Measurements from ENCODE around the gene THADA. TPM values are rescaled to one million over a fixed set of nuclear protein-coding genes. Genes with fewer than 3 reads are reported as not detected.
"Not testable (repeated sequence)": the region's sequence is repeated elsewhere in the genome, so short reads cannot be mapped to it uniquely, and the experiment has no call there.

THADA gene
- total RNA-seq: 40.8 TPM

GRCh38 chr2:43595603-43596412 lies at the start of gene THADA:
TSS of gene THADA (minus strand) at chr2:43596038. CDS start at chr2:43592392, 3,646 bp downstream.
- intact Hi-C loops (cut with DNase I): no loop called here
- ATAC-seq (peak; percentile 100), DNase-seq (ENCODE audit: low spot score) (peak; percentile 100)

GRCh38 chr2:43643680-43644079 lies 47.8 kb upstream of the THADA start:
- ATAC-seq (no peak), DNase-seq (ENCODE audit: low spot score) (no peak)
- intact Hi-C loops (cut with DNase I): no loop called here

GRCh38 chr2:43642363-43642762 lies 46.5 kb upstream of the THADA start:
- intact Hi-C loops (cut with DNase I): no loop called here
- ATAC-seq: no peak
- no peak for DNase-seq (ENCODE audit: low spot score)

GRCh38 chr2:43637030-43637803 lies 41.4 kb upstream of the THADA start, which contains the start of gene PLEKHH2:
TSS of gene PLEKHH2 (plus strand) at chr2:43637260. CDS start at chr2:43644674, 7,414 bp downstream.
- DNase-seq (ENCODE audit: low spot score): peak; percentile 96
- intact Hi-C loops (cut with DNase I): no loop called here
- peak; percentile 100 for ATAC-seq

- intact Hi-C loops (cut with DNase I): no loop called here
- DNase-seq (ENCODE audit: low spot score) (no peak), ATAC-seq (no peak)
These were observed 40.8 kb upstream of the THADA start for GRCh38 chr2:43636621-43637020.

GRCh38 chr2:43636153-43636552 lies 40.3 kb upstream of the THADA start:
- not testable (repeated sequence) for DNase-seq (ENCODE audit: low spot score); ATAC-seq

GRCh38 chr2:43634604-43635306 lies 38.9 kb upstream of the THADA start:
- ATAC-seq (no peak), DNase-seq (ENCODE audit: low spot score) (no peak)
- intact Hi-C loops (cut with DNase I): no loop called here

More at GRCh38 chr2:43636153-43636552, 40.3 kb upstream of the THADA start:
- intact Hi-C loops (cut with DNase I): not testable (repeated sequence)

GRCh38 chr2:43631618-43632317 lies 35.9 kb upstream of the THADA start:
- ATAC-seq (no peak), DNase-seq (ENCODE audit: low spot score) (no peak)
- intact Hi-C loops (cut with DNase I): loop anchor here (2.0 kb wide), 1 partner anchor 13 kb away; no protein-coding TSS in a partner anchor

GRCh38 chr2:43622931-43623451 lies 27.2 kb upstream of the THADA start:
- no peak for DNase-seq (ENCODE audit: low spot score)
- ATAC-seq: peak; percentile 65
- intact Hi-C loops (cut with DNase I): no loop called here

GRCh38 chr2:43619511-43619910 lies 23.7 kb upstream of the THADA start:
- no peak for ATAC-seq
- no peak for DNase-seq (ENCODE audit: low spot score)
- intact Hi-C loops (cut with DNase I): loop anchor here (2.0 kb wide), 1 partner anchor 13 kb away; no protein-coding TSS in a partner anchor

GRCh38 chr2:43616967-43617680 lies 21.3 kb upstream of the THADA start:
- intact Hi-C loops (cut with DNase I): no loop called here
- DNase-seq (ENCODE audit: low spot score) (no peak), ATAC-seq (no peak)

- ATAC-seq (peak; percentile 19), DNase-seq (ENCODE audit: low spot score) (no peak)
These were observed 17.1 kb upstream of the THADA start for GRCh38 chr2:43612944-43613343.

GRCh38 chr2:43611987-43612894 lies 16.4 kb upstream of the THADA start:
- DNase-seq (ENCODE audit: low spot score) (peak; percentile 81), ATAC-seq (peak; percentile 91)
- intact Hi-C loops (cut with DNase I): no loop called here

More at GRCh38 chr2:43612944-43613343, 17.1 kb upstream of the THADA start:
- intact Hi-C loops (cut with DNase I): no loop called here

GRCh38 chr2:43610361-43610760 lies 14.5 kb upstream of the THADA start:
- intact Hi-C loops (cut with DNase I): no loop called here
- ATAC-seq (no peak), DNase-seq (ENCODE audit: low spot score) (no peak)

- intact Hi-C loops (cut with DNase I): no loop called here
- no peak for DNase-seq (ENCODE audit: low spot score)
- ATAC-seq: peak; percentile 78
These were observed 13.6 kb upstream of the THADA start for GRCh38 chr2:43609290-43609918.

GRCh38 chr2:43605851-43606250 lies 10.0 kb upstream of the THADA start:
- DNase-seq (ENCODE audit: low spot score): no peak
- no peak for ATAC-seq
- intact Hi-C loops (cut with DNase I): no loop called here
